H9 (cell line): ENCODE measurements around the gene GCN1. TPM values are rescaled to one million over a fixed set of nuclear protein-coding genes. Genes with fewer than 3 reads are reported as not detected.

ENCODE experiments used
- DNase-seq: peaks from one replicate; pipeline ENCODE4 v3.0.0-alpha.2; 2017
- H2AFZ ChIP-seq: one replicate; pipeline ENCODE4 v1.6.1; 2013; ENCODE audit warnings: mild to moderate bottlenecking, low read length, control low read depth, moderate library complexity
- H2AK5ac ChIP-seq: 2 replicates; pipeline ENCODE4 v1.6.1; 2013; ENCODE audit warnings: low read length, control low read depth, mixed read lengths; ENCODE audit not compliant: insufficient read length
- H2BK120ac ChIP-seq: one replicate; pipeline ENCODE4 v1.6.1; 2013; ENCODE audit warnings: low read depth, mild to moderate bottlenecking, low read length, control low read depth, inconsistent platforms; ENCODE audit not compliant: poor library complexity, severe bottlenecking
- H2BK12ac ChIP-seq: 2 replicates; pipeline ENCODE4 v1.6.1; 2013; ENCODE audit warnings: low read length, control low read depth, mixed read lengths, low read depth; ENCODE audit not compliant: insufficient read length
- H2BK15ac ChIP-seq: 2 replicates; pipeline ENCODE4 v1.6.1; 2013; ENCODE audit warnings: low read depth, low read length, control low read depth
- H2BK20ac ChIP-seq: one replicate; pipeline ENCODE4 v1.6.1; 2013; ENCODE audit warnings: low read depth, mild to moderate bottlenecking, low read length, control low read depth, inconsistent platforms; ENCODE audit not compliant: poor library complexity, severe bottlenecking
- H2BK5ac ChIP-seq: 2 replicates; pipeline ENCODE4 v1.6.1; 2013; ENCODE audit warnings: low read length, control low read depth, mixed read lengths; ENCODE audit not compliant: insufficient read length
- H3K14ac ChIP-seq: 2 replicates; pipeline ENCODE4 v1.6.1; 2013; ENCODE audit warnings: low read length, control low read depth; ENCODE audit not compliant: insufficient read depth
- H3K18ac ChIP-seq: 2 replicates; pipeline ENCODE4 v1.6.1; 2013; ENCODE audit warnings: low read depth, mild to moderate bottlenecking, mixed read lengths, low read length, control low read depth; ENCODE audit not compliant: insufficient read length
- H3K23ac ChIP-seq: 2 replicates; pipeline ENCODE4 v1.6.1; 2013; ENCODE audit warnings: low read length, control low read depth, mixed read lengths, low read depth; ENCODE audit not compliant: insufficient read length
- H3K23me2 ChIP-seq: 2 replicates; pipeline ENCODE4 v1.6.1; 2013; ENCODE audit warnings: low read depth, mild to moderate bottlenecking, mixed read lengths, low read length, control low read depth; ENCODE audit not compliant: insufficient read length, poor library complexity, severe bottlenecking
- H3K27ac ChIP-seq: 2 replicates; pipeline ENCODE4 v1.5.1; 2013; ENCODE audit warnings: low read length, control low read depth, mixed read lengths, low read depth; ENCODE audit not compliant: insufficient read length
- H3K27me3 ChIP-seq: 2 replicates; pipeline ENCODE4 v1.6.1; 2013; ENCODE audit warnings: low read length, control low read depth, inconsistent platforms; ENCODE audit not compliant: insufficient read depth
- H3K4ac ChIP-seq: 2 replicates; pipeline ENCODE4 v1.6.1; 2013; ENCODE audit warnings: low read depth, mild to moderate bottlenecking, control low read depth, inconsistent platforms, low read length, moderate library complexity
- H3K4me1 ChIP-seq: 2 replicates; pipeline ENCODE4 v1.6.1; 2013; ENCODE audit warnings: low read length, control low read depth, inconsistent platforms; ENCODE audit not compliant: insufficient read depth
- H3K4me2 ChIP-seq: 2 replicates; pipeline ENCODE4 v1.6.1; 2013; ENCODE audit warnings: low read length, control low read depth, mixed read lengths; ENCODE audit not compliant: insufficient read length, insufficient read depth
- H3K56ac ChIP-seq: 2 replicates; pipeline ENCODE4 v1.6.1; 2013; ENCODE audit warnings: low read depth, mild to moderate bottlenecking, mixed read lengths, low read length, control low read depth; ENCODE audit not compliant: insufficient read length
- H3K79me1 ChIP-seq: 2 replicates; pipeline ENCODE4 v1.6.1; 2013; ENCODE audit warnings: low read depth, mild to moderate bottlenecking, moderate library complexity, low read length, control low read depth, inconsistent platforms; ENCODE audit not compliant: insufficient read depth, poor library complexity, severe bottlenecking
- H3K79me2 ChIP-seq: 2 replicates; pipeline ENCODE4 v1.6.1; 2013; ENCODE audit warnings: low read length, control low read depth, inconsistent platforms; ENCODE audit not compliant: insufficient read depth
- H3K9ac ChIP-seq: 2 replicates; pipeline ENCODE4 v1.6.1; 2013; ENCODE audit warnings: low read length, control low read depth, mixed read lengths; ENCODE audit not compliant: insufficient read length; ENCODE audit errors: extremely low read depth
- H3K9me3 ChIP-seq: one replicate; pipeline ENCODE4 v1.6.1; 2013; ENCODE audit warnings: low read depth, low read length, inconsistent platforms; ENCODE audit not compliant: control insufficient read depth
- H3T11ph ChIP-seq: one replicate; pipeline ENCODE4 v1.6.1; 2013; ENCODE audit warnings: mild to moderate bottlenecking, low read length, control low read depth, inconsistent platforms
- H4K20me1 ChIP-seq: one replicate; pipeline ENCODE4 v1.6.1; 2013; ENCODE audit not compliant: control insufficient read depth, insufficient read length, insufficient read depth
- H4K5ac ChIP-seq: 2 replicates; pipeline ENCODE4 v1.6.1; 2013; ENCODE audit warnings: low read depth, mild to moderate bottlenecking, mixed read lengths, low read length, control low read depth; ENCODE audit not compliant: insufficient read length
- H4K8ac ChIP-seq: replicated peaks from 2 replicates; pipeline ENCODE4 v1.6.1; 2013; ENCODE audit warnings: low read length, control low read depth, mixed read lengths, low read depth; ENCODE audit not compliant: insufficient read length
- H4K91ac ChIP-seq: 2 replicates; pipeline ENCODE4 v1.6.1; 2013; ENCODE audit warnings: low read depth, mild to moderate bottlenecking, moderate library complexity, mixed read lengths, low read length, control low read depth; ENCODE audit not compliant: insufficient read length
- H3K27ac Mint-ChIP-seq, 3 experiments: 2 replicates in 2 of 3; 3 replicates in 1 of 3; pipeline ENCODE4 v1.8.0; 2020 to 2021; ENCODE audit warnings: mixed read lengths in 3 of 3, mild to moderate bottlenecking in 1 of 3, moderate library complexity in 1 of 3
- H3K27me3 Mint-ChIP-seq: 2 replicates; pipeline ENCODE4 v1.8.0; 2021; ENCODE audit warnings: low read depth, mild to moderate bottlenecking, moderate library complexity, mixed read lengths
- H3K36me3 Mint-ChIP-seq, 3 experiments: 2 replicates in 2 of 3; 3 replicates in 1 of 3; pipeline ENCODE4 v1.8.0; 2020 to 2021; ENCODE audit warnings: low read depth in 3 of 3, mixed read lengths in 3 of 3; ENCODE audit not compliant: insufficient read depth in 1 of 3
- H3K4me1 Mint-ChIP-seq, 2 experiments: 2 replicates each; pipeline ENCODE4 v1.8.0; 2020; ENCODE audit warnings: mixed read lengths in 2 of 2
- H3K4me3 Mint-ChIP-seq, 2 experiments: 2 replicates in 1 of 2; 3 replicates in 1 of 2; pipeline ENCODE4 v1.8.0; 2020 to 2021; ENCODE audit warnings: mild to moderate bottlenecking in 2 of 2, mixed read lengths in 2 of 2, moderate library complexity in 1 of 2
- H3K9me3 Mint-ChIP-seq, 2 experiments: 2 replicates in 1 of 2; 3 replicates in 1 of 2; pipeline ENCODE4 v1.8.0; 2020; ENCODE audit warnings: mild to moderate bottlenecking in 2 of 2, mixed read lengths in 2 of 2, moderate library complexity in 1 of 2
- CTCF ChIP-seq: fragments of 200-600 bp; sonication (generic); conservative IDR thresholded peaks from 3 replicates; pipeline ENCODE4 v1.8.0; 2021; ENCODE audit warnings: antibody characterized with exemption, mild to moderate bottlenecking
- WGBS: extraction: QIAGEN DNeasy Blood & Tissue Kit; methylation state at CpG from one replicate; pipeline ENCODE4 v1.1.7; 2013; ENCODE audit warnings: missing lambda C conversion rate, low lambda C conversion rate, mixed read lengths; ENCODE audit not compliant: insufficient read length; ENCODE audit errors: extremely low coverage; 5-methylcytosine and 5-hydroxymethylcytosine counted together
- long read RNA-seq: library from polyadenylated mRNA; unstranded; transcript quantifications from one replicate; pipeline ENCODE4 v2.0.0, GENCODE V29; 2020
- total RNA-seq: library from RNA; stranded (reverse); gene quantifications from 2 replicates; pipeline ENCODE4 v1.2.1, GENCODE V29; 2021

The GCN1 gene, protein sequence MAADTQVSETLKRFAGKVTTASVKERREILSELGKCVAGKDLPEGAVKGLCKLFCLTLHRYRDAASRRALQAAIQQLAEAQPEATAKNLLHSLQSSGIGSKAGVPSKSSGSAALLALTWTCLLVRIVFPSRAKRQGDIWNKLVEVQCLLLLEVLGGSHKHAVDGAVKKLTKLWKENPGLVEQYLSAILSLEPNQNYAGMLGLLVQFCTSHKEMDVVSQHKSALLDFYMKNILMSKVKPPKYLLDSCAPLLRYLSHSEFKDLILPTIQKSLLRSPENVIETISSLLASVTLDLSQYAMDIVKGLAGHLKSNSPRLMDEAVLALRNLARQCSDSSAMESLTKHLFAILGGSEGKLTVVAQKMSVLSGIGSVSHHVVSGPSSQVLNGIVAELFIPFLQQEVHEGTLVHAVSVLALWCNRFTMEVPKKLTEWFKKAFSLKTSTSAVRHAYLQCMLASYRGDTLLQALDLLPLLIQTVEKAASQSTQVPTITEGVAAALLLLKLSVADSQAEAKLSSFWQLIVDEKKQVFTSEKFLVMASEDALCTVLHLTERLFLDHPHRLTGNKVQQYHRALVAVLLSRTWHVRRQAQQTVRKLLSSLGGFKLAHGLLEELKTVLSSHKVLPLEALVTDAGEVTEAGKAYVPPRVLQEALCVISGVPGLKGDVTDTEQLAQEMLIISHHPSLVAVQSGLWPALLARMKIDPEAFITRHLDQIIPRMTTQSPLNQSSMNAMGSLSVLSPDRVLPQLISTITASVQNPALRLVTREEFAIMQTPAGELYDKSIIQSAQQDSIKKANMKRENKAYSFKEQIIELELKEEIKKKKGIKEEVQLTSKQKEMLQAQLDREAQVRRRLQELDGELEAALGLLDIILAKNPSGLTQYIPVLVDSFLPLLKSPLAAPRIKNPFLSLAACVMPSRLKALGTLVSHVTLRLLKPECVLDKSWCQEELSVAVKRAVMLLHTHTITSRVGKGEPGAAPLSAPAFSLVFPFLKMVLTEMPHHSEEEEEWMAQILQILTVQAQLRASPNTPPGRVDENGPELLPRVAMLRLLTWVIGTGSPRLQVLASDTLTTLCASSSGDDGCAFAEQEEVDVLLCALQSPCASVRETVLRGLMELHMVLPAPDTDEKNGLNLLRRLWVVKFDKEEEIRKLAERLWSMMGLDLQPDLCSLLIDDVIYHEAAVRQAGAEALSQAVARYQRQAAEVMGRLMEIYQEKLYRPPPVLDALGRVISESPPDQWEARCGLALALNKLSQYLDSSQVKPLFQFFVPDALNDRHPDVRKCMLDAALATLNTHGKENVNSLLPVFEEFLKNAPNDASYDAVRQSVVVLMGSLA (N-terminal part only)
- total RNA-seq, result 125 and 137 TPM in 2 replicates
- long read RNA-seq, full-length matches to known transcripts, result 1 of 117 reads
- long read RNA-seq, partial matches to known transcripts, result 100 of 117 reads
- long read RNA-seq, other reads (novel, unspliced or antisense), result 16 of 117 reads

GRCh38 chr12:120194534-120195395, at the start of gene GCN1:
GCN1 (minus strand) TSS chr12:120194715; CDS start chr12:120194697, 18 bp downstream.
- Histone ChIP-seq H3K23me2 (peaks cover 6% of the 10 kb centered on the region), H2AFZ (no peak within 1 kb of the TSS), H2BK12ac (no peak within 1 kb of the TSS), H4K91ac (no peak within 1 kb of the TSS), H2BK5ac (no peak within 1 kb of the TSS), H3K56ac (no peak within 1 kb of the TSS), H2BK120ac (no peak within 1 kb of the TSS), H3K9ac (peak within 1 kb of the TSS; percentile 91), H3K18ac (peak within 1 kb of the TSS; percentile 94), H4K8ac (no peak within 1 kb of the TSS), H3K79me2 (peaks cover 17% of the 10 kb centered on the region; the same call in 1 of the 2 replicates), H3K23ac (no peak within 1 kb of the TSS), H3K9me3 (no peaks in the 10 kb centered on the region), H3K79me1 (peaks cover 2% of the 10 kb centered on the region), H4K20me1 (no peaks in the 10 kb centered on the region), H3K27me3 (no peaks in the 10 kb centered on the region), H2AK5ac (no peak within 1 kb of the TSS), H3T11ph (no peak within 1 kb of the TSS), H3K4me1 (peaks cover 3% of the 10 kb centered on the region; the same call in 1 of the 2 replicates), H3K27ac (peak within 1 kb of the TSS; percentile 13), H3K14ac (peak within 1 kb of the TSS; percentile 93), H3K4ac (no peak within 1 kb of the TSS), H2BK15ac (no peak within 1 kb of the TSS), H2BK20ac (no peak within 1 kb of the TSS), H3K4me2 (peak within 1 kb of the TSS; percentile 90), H4K5ac (no peak within 1 kb of the TSS)
- peak within 1 kb of the TSS; percentile 80 to 92 for H3K4me3 Mint-ChIP-seq
- TF ChIP-seq CTCF, result no peak
- WGBS, result no CpG with 5 or more reads among the region's 62 CpGs
- DNase-seq, result peak; percentile 86
- peaks cover 23 to 24% of the 10 kb centered on the region in 2 experiments for H3K4me1 Mint-ChIP-seq
- H3K27me3 Mint-ChIP-seq, result no peaks in the 10 kb centered on the region; the same call in 1 of the 2 replicates
- peak within 1 kb of the TSS; percentile 96 to 98 (median 97) for H3K27ac Mint-ChIP-seq
- H3K9me3 Mint-ChIP-seq, result no peaks in the 10 kb centered on the region
- peaks cover 36 to 60% (median 42%) of the 10 kb centered on the region in 3 experiments for H3K36me3 Mint-ChIP-seq
